A673 (cell line): ENCODE data around the gene CLMP. TPM values are rescaled to one million over a fixed set of nuclear protein-coding genes. Genes with fewer than 3 reads are reported as not detected.

Experiments
- BruUV-seq: library from RNA; stranded (reverse); fragments of 400-500 nt; replicated peaks from 2 replicates; lab custom pipeline; 2021; lab: Mats Ljungman, UMichigan
- CTCF ChIA-PET: fragments of 300-600 bp; sonication (Branson Sonifier 250); formaldehyde crosslinking; loops from one replicate; lab custom pipeline; 2022; ENCODE audit warnings: antibody characterized with exemption; lab: Charles Lee
- POLR2A ChIA-PET: fragments of 300-600 bp; sonication (Branson Sonifier 250); formaldehyde crosslinking; loops from one replicate; lab custom pipeline; 2022; ENCODE audit warnings: antibody characterized with exemption; ENCODE audit not compliant: low non-redundant PET; lab: Charles Lee
- DNase-seq: peaks from one replicate; pipeline ENCODE4 v3.0.0-alpha.2; 2015; ENCODE audit warnings: low spot score
- H3K27ac ChIP-seq: fragments of 200-600 bp; sonication (generic); 2 replicates; pipeline ENCODE4 v1.5.1; 2016; ENCODE audit warnings: mixed run types, low read depth, mild to moderate bottlenecking, mixed read lengths, antibody characterized with exemption, low read length; ENCODE audit not compliant: poor library complexity, severe bottlenecking
- H3K27me3 ChIP-seq: fragments of 200-600 bp; sonication (generic); replicated peaks from 2 replicates; pipeline ENCODE4 v1.6.1; 2017; ENCODE audit warnings: mixed run types, low read depth, mild to moderate bottlenecking, mixed read lengths, antibody characterized with exemption, low read length; ENCODE audit not compliant: insufficient read depth, poor library complexity
- H3K36me3 ChIP-seq: fragments of 200-600 bp; sonication (generic); 2 replicates; pipeline ENCODE4 v1.6.1; 2016; ENCODE audit warnings: mixed run types, mild to moderate bottlenecking, mixed read lengths, antibody characterized with exemption, low read length; ENCODE audit not compliant: insufficient read depth, poor library complexity, severe bottlenecking
- H3K4me1 ChIP-seq: fragments of 200-600 bp; sonication (generic); 2 replicates; pipeline ENCODE4 v1.6.1; 2017; ENCODE audit warnings: mixed run types, mild to moderate bottlenecking, mixed read lengths, antibody characterized with exemption, low read length; ENCODE audit not compliant: insufficient read depth, poor library complexity, severe bottlenecking
- H3K4me3 ChIP-seq: fragments of 200-600 bp; sonication (generic); 2 replicates; pipeline ENCODE4 v1.5.1; 2016; ENCODE audit warnings: low read depth, mixed run types, mild to moderate bottlenecking, mixed read lengths, low read length; ENCODE audit not compliant: poor library complexity, severe bottlenecking
- H3K9me3 ChIP-seq: fragments of 200-600 bp; sonication (generic); 2 replicates; pipeline ENCODE4 v1.6.1; 2016; ENCODE audit warnings: mixed run types, low read depth, mild to moderate bottlenecking, mixed read lengths, antibody characterized with exemption, low read length; ENCODE audit not compliant: poor library complexity, severe bottlenecking
- EZH2 ChIP-seq: fragments of 200-600 bp; sonication (generic); IDR thresholded peaks from 2 replicates; pipeline ENCODE4 v1.6.1; 2017; ENCODE audit warnings: borderline replicate concordance, low read depth, mild to moderate bottlenecking, mixed read lengths, antibody characterized with exemption, low read length; ENCODE audit not compliant: poor library complexity, severe bottlenecking
- intact Hi-C: fragments of 100-400 bp; cut with micrococcal nuclease; formaldehyde crosslinking; loops from one replicate; pipeline ENCODE4 v1.10.0; 2022; ENCODE audit not compliant: unreplicated experiment
- total RNA-seq: library from RNA; stranded (reverse); gene quantifications from 2 replicates; pipeline ENCODE4 v1.2.3, GENCODE V29; 2021
- TF ChIP-seq, protein P1 (sequence below): fragments of 300-800, 200-600 bp; sonication (generic); conservative IDR thresholded peaks from 2 replicates; pipeline ENCODE4 v1.5.1; 2017; ENCODE audit warnings: low read depth, mild to moderate bottlenecking, antibody characterized with exemption, low read length, moderate library complexity, mixed read lengths

Gene CLMP
- total RNA-seq, 1 experiment from 2014 or later, result 62.6 TPM

GRCh38 chr11:123054301-123055065, 140.6 kb downstream of the CLMP start:
- DNase-seq, result peak; percentile 94
- no peaks in the 10 kb centered on the region for H3K27me3 ChIP-seq
- peaks cover 28% of the 10 kb centered on the region for H3K4me1 ChIP-seq
- no TSS peak for BruUV-seq
- CTCF ChIA-PET, result interaction anchor here (0.6 to 1.5 kb wide), 15 partner anchors 8 to 424 kb away, joined by 3 to 16 read pairs (median 5); partner anchors contain the start of gene HSPA8
- intact Hi-C loops, result no loop called here
- TF ChIP-seq, protein P1, sequence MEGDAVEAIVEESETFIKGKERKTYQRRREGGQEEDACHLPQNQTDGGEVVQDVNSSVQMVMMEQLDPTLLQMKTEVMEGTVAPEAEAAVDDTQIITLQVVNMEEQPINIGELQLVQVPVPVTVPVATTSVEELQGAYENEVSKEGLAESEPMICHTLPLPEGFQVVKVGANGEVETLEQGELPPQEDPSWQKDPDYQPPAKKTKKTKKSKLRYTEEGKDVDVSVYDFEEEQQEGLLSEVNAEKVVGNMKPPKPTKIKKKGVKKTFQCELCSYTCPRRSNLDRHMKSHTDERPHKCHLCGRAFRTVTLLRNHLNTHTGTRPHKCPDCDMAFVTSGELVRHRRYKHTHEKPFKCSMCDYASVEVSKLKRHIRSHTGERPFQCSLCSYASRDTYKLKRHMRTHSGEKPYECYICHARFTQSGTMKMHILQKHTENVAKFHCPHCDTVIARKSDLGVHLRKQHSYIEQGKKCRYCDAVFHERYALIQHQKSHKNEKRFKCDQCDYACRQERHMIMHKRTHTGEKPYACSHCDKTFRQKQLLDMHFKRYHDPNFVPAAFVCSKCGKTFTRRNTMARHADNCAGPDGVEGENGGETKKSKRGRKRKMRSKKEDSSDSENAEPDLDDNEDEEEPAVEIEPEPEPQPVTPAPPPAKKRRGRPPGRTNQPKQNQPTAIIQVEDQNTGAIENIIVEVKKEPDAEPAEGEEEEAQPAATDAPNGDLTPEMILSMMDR, result peak; percentile 87
- no peak for TF ChIP-seq EZH2
- POLR2A ChIA-PET, result interaction anchor here (0.6 to 1.5 kb wide), 9 partner anchors 8 to 346 kb away, joined by 3 to 11 read pairs (median 8); partner anchors contain the start of gene HSPA8
- peaks cover 54% of the 10 kb centered on the region for H3K36me3 ChIP-seq
- no peak overlapping the region for H3K27ac ChIP-seq
- H3K9me3 ChIP-seq, result no peaks in the 10 kb centered on the region
- no peak overlapping the region for H3K4me3 ChIP-seq

GRCh38 chr11:123052901-123053721, 141.9 kb downstream of the CLMP start:
- intact Hi-C loops, result no loop called here
- no peak for TF ChIP-seq EZH2
- TF ChIP-seq, protein P1, result no peak
- no peak for DNase-seq
- no peak overlapping the region for H3K4me3 ChIP-seq
- no peaks in the 10 kb centered on the region for H3K27me3 ChIP-seq
- CTCF ChIA-PET, result interaction anchor here (0.7 to 1.5 kb wide), 3 partner anchors 9 to 32 kb away, joined by 3 to 10 read pairs (median 6); partner anchors contain the start of gene HSPA8
- POLR2A ChIA-PET, result interaction anchor here (0.6 to 1.5 kb wide), 2 partner anchors 9 to 415 kb away, joined by 3 to 8 read pairs; partner anchors contain the start of gene HSPA8
- no peaks in the 10 kb centered on the region for H3K9me3 ChIP-seq
- H3K27ac ChIP-seq, result no peak overlapping the region
- no TSS peak for BruUV-seq
- H3K36me3 ChIP-seq, result peaks cover 40% of the 10 kb centered on the region
- H3K4me1 ChIP-seq, result peaks cover 14% of the 10 kb centered on the region

DNA sequence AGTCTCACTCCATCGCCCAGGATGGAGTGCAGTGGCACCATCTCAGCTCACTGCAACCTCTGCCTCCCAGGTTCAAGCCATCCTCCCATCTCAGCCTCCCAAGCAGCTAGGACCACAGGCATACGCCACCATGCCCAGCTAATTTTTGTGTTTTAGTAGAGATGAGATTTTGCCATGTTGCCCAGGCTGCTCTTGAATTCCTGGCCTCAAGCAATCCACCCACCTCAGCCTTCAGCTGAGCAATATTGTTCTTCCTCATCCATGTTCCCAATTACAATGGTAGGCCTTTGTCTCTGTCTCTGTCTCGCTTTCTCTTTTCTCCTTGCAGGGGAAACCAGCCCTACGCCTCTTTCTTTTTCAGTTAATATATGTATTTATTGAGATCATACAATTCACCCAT, 143.4 kb downstream of the CLMP start:
- CTCF ChIA-PET, result no interaction called here

More for the DNA sequence above, 143.4 kb downstream of the CLMP start:
- peaks cover under 1% of the 10 kb centered on the region for H3K4me1 ChIP-seq
- no TSS peak for BruUV-seq
- DNase-seq, result no peak
- H3K36me3 ChIP-seq, result peaks cover 25% of the 10 kb centered on the region
- intact Hi-C loops, result no loop called here
- H3K27ac ChIP-seq, result no peak overlapping the region
- H3K27me3 ChIP-seq, result no peaks in the 10 kb centered on the region
- H3K4me3 ChIP-seq, result no peak overlapping the region
- H3K9me3 ChIP-seq, result no peaks in the 10 kb centered on the region
- TF ChIP-seq, protein P1, result no peak
- no peak for TF ChIP-seq EZH2
- POLR2A ChIA-PET, result no interaction called here
